HG03095 (cell line): ENCODE data around the gene POFUT2.

Source experiments
- ATAC-seq: cut with Tn5 transposase; IDR thresholded peaks from one replicate; pipeline ENCODE4 v1.9.1; 2021; ENCODE audit warnings: moderate library complexity; ENCODE audit not compliant: unreplicated experiment

Gene POFUT2

DNA sequence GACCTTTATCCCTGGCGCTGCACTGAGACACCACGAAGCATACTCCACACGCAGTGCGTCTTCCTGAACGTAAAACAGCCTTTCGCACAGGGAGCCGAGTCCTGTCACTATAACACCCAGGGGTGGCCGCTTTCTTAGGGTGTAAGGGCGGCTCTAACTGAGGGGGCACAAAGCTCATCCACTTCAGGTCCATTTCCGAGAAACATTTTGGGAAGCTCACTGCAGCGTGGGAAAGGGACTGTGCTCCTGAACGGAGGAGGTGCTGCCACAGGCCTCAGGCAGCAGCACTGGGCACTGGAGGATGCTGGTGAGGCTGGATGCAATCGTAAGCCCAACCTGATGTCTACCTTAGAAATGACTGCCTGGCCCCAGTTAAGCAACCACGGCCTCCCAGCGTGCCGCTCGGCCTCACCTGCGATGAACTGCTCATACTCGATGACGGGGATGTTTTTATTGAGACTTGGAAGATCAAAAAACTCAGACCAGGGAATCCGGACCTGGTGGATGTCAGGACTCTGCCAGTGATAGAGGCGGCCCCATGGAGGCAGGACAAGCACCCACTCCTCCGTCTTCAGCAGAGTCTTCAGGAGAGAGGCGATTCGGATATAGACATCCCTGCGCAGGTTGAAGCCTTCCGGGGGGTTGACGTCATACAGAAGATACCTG is 2.3 kb downstream of the POFUT2 start:
- ATAC-seq: no peak

DNA sequence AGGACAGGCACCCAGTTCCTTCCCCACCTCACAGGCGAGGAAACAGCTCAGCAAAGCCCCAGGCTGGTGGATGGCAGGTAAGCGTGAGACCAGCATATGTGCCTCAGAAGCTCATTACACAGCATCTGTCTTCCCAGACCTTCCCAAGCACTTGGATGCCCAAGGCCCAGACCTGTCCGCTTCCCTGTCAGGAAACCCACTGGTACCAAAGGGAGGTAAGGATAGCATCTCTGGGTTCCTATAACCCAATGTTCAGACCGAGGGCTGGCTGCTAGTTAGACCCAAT is 3.3 kb downstream of the POFUT2 start:
- ATAC-seq: no peak

DNA sequence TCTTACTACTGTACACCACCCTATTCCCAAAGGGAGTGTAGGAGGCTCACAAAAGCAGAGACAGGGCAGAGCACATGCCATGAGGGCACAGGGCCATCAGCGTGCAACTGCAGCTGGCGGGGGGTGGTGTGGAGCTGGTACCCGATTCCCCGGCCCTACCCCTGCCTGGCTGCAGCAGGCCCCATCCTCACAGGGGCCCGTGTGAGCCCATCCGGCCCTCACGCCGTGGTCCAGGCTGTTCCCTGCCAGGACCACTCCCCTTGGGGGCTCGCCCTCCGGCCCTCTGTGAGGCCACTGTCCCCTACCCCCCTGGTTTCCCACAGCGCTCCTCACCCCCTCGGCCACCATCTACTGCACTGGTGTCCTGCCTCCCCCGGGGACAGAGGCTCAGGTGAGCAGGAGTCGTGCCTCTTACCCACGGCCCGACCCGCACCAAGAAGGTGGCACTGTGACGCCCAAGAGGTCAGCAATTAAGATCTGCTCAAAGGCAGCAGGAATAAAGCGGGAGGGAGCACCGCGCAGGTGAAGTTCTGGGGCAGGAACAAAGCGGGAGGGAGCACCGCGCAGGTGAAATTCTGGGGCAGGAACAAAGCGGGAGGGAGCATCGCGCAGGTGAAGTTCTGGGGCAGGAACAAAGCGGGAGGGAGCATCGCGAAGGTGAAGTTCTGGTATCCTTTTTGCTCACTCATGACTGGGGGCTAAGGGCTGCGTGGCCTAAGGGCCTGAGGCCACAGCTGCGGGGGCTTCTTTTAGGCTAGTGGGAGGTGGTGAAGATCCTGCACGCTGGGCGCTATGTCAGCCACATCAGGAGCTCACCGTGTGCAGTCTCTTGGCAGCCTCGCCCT is 3.9 kb downstream of the POFUT2 start:
- ATAC-seq: no peak

DNA sequence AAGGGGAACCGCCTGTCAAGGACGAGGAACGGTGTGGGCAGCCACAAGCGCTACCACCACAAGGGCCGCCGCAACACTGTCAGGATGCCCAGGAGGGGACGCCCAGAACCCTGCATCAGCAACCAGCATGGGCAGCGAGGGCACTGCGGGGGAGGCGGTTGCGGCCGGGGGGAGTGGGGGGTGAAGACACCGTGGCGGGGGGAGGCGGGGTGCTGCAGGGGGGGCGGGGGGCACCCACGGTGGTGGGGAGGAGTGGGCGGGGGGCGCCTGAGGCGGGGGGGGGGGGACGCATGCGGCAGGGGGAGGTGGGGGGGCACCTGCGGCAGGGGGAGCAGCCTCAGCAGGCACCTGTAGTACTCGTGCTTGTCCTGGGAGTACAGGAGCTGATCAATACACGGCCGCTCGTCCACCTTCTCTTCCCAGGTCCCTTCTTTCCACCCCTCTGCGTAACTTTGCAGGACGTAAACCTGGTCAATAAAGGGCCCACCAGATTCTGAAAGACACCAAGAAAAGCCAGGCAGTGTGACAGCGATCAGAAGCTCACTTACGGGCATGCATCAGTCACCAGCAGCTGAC is 4.6 kb downstream of the POFUT2 start:
- ATAC-seq: no peak

DNA sequence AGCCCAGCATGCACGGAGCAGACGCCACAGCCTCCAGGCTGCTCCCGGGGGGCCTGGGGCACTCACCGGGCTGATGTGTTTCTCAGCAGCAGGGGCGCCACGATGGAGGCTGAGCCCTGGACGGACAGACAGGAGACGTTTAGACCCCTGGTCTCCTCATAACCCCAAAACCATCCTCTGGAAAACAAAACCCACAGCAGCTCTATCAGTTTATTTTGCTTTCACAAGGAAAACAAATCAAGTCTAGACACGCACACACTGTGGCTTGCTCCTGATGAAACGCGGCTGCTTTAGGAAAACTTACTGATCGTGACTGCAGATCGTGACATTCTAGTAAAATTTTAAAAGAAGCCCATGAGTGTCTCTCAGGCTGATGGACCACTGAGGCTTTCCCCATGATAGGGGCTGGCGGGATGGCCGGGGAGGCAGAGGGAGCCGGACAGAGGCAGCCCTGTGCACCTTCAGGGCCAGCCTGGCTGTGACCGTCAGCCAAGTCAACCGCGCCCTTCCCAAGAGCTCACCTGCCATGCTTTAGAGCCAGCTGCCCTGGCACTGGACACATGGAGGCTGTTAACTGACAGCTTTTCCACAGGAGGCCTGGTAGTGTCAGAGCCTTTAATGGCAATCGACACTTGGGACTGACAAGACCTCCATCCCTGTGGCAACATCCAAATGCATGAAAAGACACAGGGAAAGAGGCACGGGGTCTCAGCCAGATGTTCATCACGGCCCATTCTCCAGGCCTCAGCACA is 5.2 kb downstream of the POFUT2 start:
- ATAC-seq: no peak

DNA sequence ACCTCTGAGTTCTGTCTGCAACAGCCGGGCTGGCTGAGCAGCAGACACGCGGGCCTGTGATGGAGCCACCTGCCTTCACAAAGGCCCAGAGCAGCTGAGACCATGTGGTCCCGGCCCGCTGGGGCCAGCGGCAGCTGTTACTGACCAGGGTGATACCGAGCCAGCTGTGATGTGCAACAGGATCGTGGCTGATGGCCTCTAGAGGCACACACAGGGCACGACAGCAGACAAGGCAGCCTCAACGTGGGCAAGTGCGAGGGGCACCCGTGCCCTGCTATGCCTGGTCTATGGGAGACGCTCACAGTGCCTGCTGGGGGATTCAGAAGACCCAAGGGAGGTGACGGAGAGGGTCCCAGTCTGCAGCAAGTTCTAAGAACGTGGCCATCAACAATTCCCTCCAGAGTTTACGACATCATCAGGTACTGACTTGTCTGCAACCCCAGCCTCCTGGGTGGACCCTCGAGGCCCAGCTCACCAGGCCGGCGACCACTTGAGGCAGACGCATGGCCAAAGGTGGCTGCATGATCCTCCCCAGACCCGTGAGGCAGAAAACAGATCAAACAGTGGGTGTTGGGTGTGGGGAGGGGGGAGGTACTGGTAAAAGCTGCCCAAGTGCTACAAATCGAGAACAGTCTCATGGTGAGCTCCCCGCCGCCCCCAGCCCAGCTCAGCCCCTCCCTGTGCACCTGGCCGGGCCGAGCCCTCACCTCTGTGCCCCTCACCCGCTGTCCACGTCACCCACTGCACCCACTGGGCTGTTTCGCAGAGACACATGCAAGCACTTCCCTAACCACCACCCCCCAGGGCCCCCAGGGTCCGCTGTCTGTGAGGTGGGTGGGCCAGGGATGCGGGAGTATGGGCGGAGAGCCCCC is 6.0 kb downstream of the POFUT2 start:
- no peak for ATAC-seq

DNA sequence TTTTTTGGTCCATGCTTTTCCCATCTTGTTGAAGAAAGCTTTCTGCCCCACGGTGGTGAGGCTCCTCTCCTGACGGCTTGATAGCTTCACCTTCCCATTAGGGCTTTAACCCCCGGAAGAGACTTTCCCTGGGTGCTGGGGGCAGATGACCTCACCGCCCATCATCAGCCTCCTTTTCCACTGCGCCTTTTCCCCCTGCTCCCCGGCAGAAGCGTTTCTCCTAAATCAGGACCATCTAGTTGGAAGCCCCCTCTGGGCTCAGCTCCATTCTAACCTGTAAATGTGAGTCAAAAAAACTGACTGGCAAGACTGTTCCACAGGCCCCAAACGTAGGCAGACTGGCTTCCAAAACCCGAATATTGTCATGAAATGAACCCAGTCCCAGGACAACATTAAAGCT is 6.7 kb downstream of the POFUT2 start:
- no peak for ATAC-seq

DNA sequence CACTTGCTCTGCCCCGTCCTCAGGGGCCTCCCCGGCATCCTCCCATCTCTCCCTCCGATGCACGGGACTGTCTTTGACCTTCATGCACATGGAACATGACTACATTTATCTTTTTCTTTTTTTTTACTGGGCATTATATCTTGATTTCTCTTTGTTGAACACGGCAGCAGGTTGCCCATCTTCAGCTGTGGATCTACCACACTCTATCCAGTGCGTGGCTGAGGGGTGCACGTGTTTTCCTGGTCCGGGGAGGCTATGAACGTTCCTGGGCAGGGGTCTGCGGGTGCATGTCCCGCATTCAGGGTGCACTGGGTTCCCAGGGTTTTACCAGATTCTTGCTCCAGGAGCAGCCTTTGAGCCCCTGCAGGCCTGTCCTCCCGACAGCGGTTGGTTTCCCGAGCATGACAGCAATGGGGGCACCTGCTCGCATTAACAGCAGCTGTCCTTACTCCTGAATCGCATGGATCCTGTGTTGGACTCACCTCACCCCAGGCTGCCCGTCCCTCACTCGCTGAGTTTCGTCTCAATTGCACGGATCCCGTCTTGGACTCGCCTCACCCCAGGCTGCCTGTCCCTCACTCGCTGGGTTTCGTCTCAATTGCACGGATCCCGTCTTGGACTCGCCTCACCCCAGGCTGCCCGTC is 7.4 kb downstream of the POFUT2 start:
- no peak for ATAC-seq

DNA sequence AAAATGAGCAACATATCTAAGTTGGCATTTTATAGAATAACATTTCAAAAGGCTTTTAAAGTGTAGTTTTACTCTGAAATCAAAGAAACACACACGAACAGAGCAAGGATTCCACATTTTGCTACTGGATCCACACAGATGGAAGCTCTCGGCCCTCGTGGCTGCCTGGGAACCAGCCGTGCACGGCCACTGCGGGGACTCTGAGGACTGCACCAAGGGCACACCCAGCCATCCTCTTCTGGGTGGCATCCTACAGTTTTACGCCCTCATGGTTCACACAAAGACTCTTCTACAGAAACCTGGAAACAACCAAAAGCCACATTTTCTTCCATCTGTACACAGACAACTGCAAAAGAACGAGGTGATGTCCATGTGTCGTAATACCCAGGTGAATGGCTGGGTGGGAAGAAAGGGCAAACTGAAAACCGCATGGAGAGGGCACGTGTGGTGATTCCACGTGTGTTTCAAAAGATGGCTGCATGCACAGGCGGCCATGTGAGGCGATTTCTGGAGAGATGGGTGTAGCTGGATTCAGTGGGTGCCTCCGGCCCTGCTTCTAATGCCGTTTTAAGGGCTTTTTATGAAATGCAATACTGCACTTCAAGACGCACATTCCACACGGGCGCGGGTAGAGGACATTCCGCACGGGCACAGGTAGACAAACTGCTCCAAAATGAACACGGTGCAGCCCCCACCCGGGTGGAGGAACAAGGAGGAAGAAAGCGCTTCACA is 8.1 kb downstream of the POFUT2 start:
- no peak for ATAC-seq

DNA sequence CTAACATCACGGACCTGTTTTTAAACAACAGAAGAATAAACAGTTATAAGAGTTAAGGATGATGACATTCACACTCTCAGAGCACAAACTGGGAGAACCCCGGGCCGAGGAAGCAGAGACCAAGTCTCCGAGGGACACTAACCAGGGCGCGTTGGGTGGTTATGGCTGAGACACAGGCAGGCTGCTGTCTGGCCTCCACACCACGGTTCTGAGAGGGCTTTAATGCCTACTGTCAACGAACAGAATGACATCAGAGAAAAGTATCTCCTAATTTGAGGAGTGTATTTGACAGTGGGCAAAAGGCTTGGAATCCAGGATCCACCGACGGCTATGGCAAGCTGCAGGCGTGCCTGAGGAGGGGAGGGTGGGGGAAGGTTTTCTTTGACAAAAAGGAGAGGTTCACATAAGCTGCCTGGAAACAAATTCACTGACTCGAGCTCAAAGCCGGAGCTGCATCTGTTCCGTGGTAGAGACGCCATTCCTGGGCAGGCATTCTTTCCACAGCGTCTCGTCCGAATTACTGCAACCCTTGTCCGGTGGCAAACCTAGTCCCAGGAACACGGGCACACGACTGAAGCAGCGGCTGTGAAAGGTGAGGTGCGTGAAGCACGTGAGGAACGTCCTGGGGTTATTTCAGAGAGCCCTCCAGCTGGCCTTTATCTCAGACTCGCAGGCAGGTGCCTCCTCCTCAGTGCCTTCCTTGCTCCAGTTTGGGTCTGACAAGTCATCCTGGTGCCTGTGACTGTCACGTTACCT is 9.4 kb downstream of the POFUT2 start:
- ATAC-seq: no peak

DNA sequence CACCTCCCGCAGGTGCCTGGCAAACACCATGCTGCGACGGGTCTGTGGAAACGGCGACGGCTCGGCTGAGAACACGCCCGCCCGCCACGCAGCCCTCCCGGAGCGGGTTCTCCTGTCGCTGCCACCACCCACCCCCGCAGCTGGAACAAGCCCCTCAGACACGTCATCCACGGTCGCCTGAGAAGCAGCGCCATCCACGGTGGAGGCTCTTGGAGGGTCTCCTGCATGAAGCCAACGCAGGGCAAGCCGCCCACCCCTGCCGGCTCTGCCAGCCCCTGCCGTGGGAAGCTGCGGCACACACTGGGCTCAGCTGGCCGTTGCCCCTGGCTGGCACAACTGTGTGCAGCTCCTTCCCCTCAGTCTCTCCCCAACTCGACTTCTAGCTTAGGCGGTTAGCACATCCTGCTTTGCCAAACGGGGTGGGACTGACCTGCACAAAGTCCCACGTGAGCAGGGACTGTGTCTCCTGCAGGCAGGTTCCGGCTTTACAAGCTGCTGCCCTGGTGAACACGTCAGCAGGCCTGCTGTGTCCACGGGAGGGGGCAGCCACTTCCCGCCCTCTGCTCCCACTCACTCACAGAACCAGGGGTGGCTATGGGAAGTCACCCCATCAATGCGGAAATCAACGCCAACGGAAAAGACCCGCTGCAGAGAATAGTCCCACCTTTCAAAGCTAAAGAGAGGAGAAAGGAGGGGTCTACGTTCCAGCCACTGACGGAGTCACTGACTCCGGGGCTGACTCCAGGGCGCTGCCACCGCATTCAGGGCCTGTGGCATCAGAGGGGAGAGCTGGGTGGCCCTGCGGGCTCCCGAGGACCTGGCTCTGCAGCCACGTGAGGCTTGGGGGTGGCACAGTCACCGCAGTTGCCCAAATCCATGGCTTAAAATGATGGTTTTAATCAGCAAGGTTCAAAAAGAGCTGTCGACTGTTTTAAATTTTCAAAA is 10.3 kb downstream of the POFUT2 start:
- no peak for ATAC-seq

DNA sequence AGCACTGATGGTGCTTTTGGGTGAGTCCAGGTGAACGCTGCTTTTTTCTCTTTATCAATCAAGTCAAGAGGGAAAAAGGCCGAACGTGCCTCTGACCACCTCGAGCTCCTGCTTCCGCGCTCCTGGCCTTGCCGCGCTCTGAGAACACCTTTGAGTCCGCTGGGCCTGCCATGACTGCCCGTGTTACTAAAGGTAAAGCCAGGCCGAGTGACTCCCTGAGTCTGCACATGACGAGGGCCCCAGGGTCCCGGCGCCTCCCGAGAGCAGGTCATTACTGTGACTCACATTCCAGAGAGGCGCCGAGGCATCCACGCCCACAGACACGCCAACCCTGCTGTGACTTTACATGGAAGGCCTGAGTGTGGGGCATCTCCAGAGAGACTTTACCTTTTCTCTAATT is 11.1 kb downstream of the POFUT2 start:
- ATAC-seq: no peak

DNA sequence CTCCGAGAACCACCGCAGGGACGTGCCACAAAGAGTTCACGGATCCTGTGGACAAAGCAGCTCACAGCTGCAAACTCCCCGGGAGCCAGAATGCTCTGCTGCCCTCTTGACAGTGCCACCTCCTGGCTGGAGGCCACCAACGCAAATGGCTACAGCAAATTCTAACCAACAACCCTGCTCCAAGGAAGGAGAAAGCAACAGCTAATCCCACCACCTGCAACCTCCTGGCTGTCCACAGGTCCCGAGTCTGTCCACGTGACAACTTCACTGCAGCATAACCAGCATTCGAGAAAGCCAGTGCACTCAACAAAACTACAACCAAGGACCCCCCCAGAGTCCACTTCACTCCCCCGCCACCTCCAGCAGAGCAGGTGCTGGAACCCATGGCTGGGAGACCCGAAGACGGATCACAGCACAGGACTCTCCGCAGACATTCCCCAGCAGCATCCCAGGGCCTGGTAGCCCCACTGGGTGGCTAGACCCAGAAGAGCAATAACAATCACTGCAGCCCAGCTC is 17.3 kb downstream of the POFUT2 start:
- no peak for ATAC-seq

DNA sequence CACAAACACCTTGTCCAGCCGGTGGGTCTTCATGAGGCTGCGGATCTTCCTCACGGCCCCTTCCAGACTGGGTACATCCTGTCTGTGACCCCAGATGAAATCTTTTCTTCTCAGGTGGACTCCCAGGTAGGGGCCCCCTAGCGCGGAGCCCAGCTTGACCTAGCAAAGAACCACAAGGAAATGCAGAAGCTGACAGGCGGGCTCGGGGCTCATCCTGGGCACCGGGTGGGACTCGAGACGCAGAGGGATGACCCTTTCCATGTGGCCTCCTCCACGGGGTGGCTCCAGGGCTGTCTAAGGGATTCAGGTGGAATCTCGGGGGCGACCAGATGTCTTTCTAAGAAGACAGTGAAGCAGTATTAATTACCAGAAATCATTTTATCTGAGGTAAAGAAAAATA is 17.8 kb downstream of the POFUT2 start:
- ATAC-seq: no peak

DNA sequence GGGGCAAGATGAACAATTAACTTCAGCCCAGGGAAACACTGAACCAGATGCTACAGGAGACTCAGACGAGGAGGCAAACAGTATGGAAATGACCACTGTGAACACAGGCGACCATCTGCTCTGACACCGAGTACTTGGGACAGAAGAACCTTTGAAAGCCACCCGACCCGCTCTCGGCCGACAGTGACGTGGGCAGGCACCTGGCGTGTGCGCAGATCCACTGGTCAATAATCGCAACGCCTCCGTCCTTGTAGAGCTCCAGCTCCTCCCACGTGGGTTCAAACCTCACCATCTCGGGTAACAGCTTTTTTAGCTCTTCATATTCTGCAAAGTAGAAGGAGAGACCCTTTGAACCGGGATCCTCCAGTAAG is 20.3 kb downstream of the POFUT2 start:
- no peak for ATAC-seq

DNA sequence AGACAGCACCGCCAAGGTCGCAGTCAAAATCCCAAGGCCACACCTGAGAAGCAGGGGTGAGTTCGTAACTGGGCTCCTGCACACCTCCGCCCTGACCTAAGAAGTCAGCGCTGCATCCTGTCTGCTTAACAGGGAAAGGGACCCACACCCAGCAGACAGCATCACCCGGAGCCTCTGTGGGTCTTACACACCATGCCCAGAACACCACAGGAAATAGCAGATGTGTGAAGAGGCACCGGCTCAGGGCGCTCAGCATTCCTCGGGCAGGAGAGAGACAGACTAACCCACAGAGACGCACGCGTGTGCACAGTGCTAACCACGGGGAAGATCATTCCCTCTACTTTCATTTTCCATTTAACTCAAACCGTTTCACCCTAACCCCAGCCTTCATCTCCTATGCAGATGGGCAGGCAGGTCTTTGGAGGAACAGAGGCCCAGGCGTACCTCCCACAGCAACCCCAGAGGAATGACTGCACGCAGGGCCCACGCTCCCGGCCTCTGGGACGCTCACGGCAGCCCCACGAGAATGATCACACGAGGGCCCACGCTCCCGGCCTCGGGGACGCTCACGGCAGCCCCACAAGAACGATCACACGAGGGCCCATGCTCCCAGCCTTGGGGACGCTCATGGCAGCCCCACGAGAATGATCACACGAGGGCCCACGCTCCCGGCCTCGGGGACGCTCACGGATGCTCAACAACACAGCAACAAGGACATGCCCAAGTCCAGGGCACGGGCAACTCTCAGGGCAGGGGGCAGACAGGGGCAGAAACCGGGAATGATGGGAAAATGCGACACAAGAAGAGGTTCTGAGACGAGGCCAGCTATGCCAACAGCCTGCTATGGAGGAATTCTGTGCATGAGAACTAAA is 20.9 kb downstream of the POFUT2 start:
- no peak for ATAC-seq
